ENCODE results near the gene ZNF394.

Gene ZNF394

GRCh38 chr7:99493823-99494222, 6.3 kb downstream of the ZNF394 start:
- DNase-seq (ENCODE audit: low read depth): no peak
- no peak for TF ChIP-seq CTCF (IDR thresholded peaks at IDR 0.05; ENCODE audit: low read length, missing control alignments)
- H3K4me3 ChIP-seq (replicated peaks; ENCODE audit: low read depth, low read length): no peak overlapping the region

- H3K4me3 ChIP-seq (replicated peaks; ENCODE audit: low read depth, low read length): no peak overlapping the region
- DNase-seq (ENCODE audit: low read depth): no peak
- no peak for TF ChIP-seq CTCF (IDR thresholded peaks at IDR 0.05; ENCODE audit: low read length, missing control alignments)
These were observed 9.2 kb downstream of the ZNF394 start for GRCh38 chr7:99490878-99491277.

GRCh38 chr7:99489235-99489634, 10.8 kb downstream of the ZNF394 start:
- no peak overlapping the region for H3K4me3 ChIP-seq (replicated peaks; ENCODE audit: low read depth, low read length)
- no peak for TF ChIP-seq CTCF (IDR thresholded peaks at IDR 0.05; ENCODE audit: low read length, missing control alignments)
- no peak for DNase-seq (ENCODE audit: low read depth)

- TF ChIP-seq CTCF (IDR thresholded peaks at IDR 0.05; ENCODE audit: low read length, missing control alignments): no peak
- no peak for DNase-seq (ENCODE audit: low read depth)
- no peak overlapping the region for H3K4me3 ChIP-seq (replicated peaks; ENCODE audit: low read depth, low read length)
These were observed 15.0 kb downstream of the ZNF394 start for GRCh38 chr7:99485094-99485493.

DNA sequence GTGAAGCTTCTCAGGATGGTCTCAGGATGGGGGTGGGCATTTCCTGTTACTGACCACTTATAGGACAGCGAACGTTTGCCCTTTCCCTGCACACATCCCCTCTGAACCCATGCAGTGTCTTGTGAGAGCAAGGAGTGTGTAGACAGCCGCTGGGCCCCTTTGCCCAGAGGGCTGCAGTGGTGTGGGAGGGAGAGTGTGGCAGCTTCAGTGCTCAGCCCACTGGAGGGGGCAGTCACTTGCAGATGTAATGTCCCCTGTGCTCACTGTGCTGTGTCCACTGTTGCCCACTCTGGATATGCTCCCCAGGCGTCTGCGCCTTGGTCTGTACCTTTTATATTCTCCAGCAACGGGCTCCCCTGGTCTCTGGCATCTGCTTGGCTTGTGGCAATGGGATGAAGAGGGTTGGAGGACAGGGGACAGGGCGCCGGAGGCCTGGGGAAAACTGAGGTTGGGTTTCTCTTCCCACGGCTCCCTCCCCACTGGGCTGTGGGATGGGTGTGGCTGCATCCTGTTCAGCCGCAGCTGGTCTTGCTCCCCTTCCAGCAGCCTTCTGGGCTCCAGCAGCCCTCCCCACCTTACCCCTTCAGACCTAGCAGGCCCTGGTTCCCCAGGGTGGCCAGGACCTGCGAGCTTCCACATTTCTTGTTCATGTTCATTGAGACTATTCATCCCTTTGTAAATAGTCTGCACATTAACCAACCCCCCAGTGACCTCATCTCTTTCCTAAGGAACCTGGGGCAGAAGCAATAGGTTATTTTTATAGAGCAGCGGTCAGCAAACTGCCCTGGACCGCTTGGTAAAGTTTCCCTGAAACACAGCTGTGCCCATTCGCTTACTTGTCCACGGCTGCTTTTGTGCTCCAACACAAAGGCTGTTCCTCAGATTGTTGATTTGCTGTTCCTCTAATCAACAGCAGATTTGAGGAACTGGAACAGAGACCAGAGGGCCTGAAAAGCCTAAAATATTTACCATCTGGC, 21.3 kb downstream of the ZNF394 start:
- no peak for DNase-seq (ENCODE audit: low read depth)
- no peak for TF ChIP-seq CTCF (IDR thresholded peaks at IDR 0.05; ENCODE audit: low read length, missing control alignments)
- H3K4me3 ChIP-seq (replicated peaks; ENCODE audit: low read depth, low read length): no peak overlapping the region

- DNase-seq (ENCODE audit: low read depth): no peak
- H3K4me3 ChIP-seq (replicated peaks; ENCODE audit: low read depth, low read length): no peak overlapping the region
- no peak for TF ChIP-seq CTCF (IDR thresholded peaks at IDR 0.05; ENCODE audit: low read length, missing control alignments)
These were observed 24.0 kb downstream of the ZNF394 start for GRCh38 chr7:99476107-99476506.

GRCh38 chr7:99473315-99473596, 26.8 kb downstream of the ZNF394 start:
- H3K4me3 ChIP-seq (replicated peaks; ENCODE audit: low read depth, low read length): peak overlapping the region; percentile 93
- TF ChIP-seq CTCF (IDR thresholded peaks at IDR 0.05; ENCODE audit: low read length, missing control alignments): no peak
- DNase-seq (ENCODE audit: low read depth): peak; percentile 80

Data from fibroblast of pulmonary artery (primary cell).